Right ventricle myocardium inferior (tissue), 1 donor: ENCODE measurements around the gene B4GALT7. TPM values are rescaled to one million over a fixed set of nuclear protein-coding genes. Genes with fewer than 3 reads are reported as not detected.
A peak's percentile ranks its signal among the peaks of the same experiment; 100 is the strongest.
"Not testable (repeated sequence)": the region's sequence is repeated elsewhere in the genome, so short reads cannot be mapped to it uniquely, and the experiment has no call there.

Source experiments
- ATAC-seq: fragments of 200-7000 bp; cut with Tn5 transposase; one replicate; pipeline ENCODE4 v1.9.1; 2020; ENCODE audit warnings: mild to moderate bottlenecking, moderate library complexity
- DNase-seq: peaks from one replicate; pipeline ENCODE4 v3.0.0; 2021; ENCODE audit errors: missing footprints
- intact Hi-C: fragments of 100-400 bp; cut with DNase I; formaldehyde crosslinking; loops from one replicate; pipeline ENCODE4 v1.11.0; 2022
- total RNA-seq: library from RNA; stranded (reverse); fragmentation: NEBNext Ultra II Directional; extraction: Animal tissue kit (Norgen Biotek cat#: 25700); gene quantifications from one replicate; pipeline ENCODE4 v1.2.1, GENCODE V29; 2021
- donor health status: DM: no; HTN: yes; CAD: no; lungs with severe emphysema.

The B4GALT7 gene
- total RNA-seq, 1 donor from 2014 or later = 13.2 TPM

GRCh38 chr5:177606071-177607051, 6.4 kb downstream of the B4GALT7 start:
- intact Hi-C loops = no loop called here
- DNase-seq = no peak
- ATAC-seq = no peak

DNA sequence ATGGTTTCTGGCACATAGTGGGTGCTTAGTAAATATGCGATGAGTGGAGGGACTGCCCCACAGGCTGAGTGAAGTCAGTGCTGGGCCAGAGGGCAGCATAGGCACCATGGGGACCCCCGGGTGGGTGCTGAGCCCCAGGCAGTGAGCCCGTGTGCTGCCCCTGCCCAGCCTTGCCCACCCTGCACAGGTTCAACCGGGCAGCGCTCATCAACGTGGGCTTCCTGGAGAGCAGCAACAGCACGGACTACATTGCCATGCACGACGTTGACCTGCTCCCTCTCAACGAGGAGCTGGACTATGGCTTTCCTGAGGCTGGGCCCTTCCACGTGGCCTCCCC, 7.2 kb downstream of the B4GALT7 start:
- intact Hi-C loops = no loop called here
- ATAC-seq (no peak), DNase-seq (no peak)

GRCh38 chr5:177607452-177608192, 7.7 kb downstream of the B4GALT7 start:
- intact Hi-C loops = no loop called here
- ATAC-seq (peak; percentile 86), DNase-seq (peak; percentile 78)

DNA sequence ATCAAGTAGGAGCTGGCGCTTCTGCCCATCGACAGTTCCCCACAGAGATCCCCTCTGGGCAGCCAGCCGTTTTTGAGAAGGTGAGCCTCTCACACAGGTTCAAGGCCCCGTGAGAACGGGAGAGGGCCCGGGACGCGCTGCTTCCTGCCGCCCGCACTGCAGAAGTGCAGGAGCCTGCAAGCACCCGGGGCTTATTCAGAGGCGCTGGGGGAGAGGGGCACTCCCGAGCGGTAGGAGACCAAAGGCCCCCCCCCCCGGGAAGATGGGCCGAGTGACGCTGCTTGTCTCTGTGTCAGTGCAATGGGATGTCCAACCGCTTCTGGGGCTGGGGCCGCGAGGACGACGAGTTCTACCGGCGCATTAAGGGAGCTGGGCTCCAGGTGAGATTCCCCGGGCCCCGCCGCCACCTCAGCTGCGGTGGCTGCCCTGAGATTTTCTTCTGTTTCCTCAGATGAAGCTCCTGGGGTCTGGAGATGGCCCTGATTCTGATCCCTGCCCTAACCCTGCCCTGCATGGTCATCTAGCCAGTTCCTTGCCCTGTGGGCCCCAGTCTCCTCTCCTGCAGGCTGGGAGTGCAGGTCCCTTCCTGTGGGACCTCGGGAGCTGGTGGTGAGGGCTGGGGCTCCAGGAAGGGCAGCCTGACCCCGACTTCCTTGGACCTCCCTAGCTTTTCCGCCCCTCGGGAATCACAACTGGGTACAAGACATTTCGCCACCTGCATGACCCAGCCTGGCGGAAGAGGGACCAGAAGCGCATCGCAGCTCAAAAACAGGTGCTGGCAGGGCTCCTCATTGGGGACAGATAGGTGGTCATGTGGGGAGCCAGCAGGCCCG, 8.5 kb downstream of the B4GALT7 start:
- DNase-seq (no peak), ATAC-seq (no peak)
- intact Hi-C loops = no loop called here

- intact Hi-C loops = no loop called here
- DNase-seq = no peak
- no peak for ATAC-seq
Observed at GRCh38 chr5:177609076-177610059, 9.4 kb downstream of the B4GALT7 start.

GRCh38 chr5:177610131-177610769, 10.3 kb downstream of the B4GALT7 start:
- ATAC-seq (no peak), DNase-seq (no peak)
- intact Hi-C loops = no loop called here

DNA sequence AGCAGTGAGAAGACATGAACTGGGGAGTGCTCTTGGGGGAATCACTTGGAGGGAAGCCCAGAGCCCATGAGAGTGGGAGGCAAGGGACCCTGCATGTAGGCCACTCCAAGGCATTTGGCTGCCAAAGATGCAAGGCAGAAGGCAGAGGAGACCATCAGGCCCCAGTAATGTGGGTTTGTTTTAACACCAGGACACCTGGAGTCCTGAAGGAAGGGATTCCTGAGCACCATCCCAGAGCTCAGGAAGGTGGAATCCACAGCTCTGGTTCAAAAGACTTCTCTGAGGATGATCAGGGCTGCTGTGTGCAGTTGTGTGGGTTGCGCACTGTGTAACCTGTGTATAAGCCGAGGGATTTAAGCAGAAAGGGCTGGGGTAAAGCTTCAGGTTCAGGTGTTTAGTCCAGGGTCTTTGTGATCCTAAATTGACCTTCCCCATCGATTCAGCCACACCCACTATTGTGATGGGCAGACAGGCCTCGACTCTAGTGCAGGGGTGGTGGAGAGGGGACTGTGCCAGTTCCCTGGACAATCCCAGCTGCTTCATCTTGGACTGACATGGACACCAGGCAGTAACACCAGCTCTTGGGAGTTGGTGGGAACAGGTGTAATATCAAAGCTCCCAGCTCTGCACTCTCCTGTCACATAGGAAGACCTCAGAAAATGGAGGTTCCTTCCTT, 11.0 kb downstream of the B4GALT7 start:
- intact Hi-C loops = no loop called here
- DNase-seq (no peak), ATAC-seq (no peak)

DNA sequence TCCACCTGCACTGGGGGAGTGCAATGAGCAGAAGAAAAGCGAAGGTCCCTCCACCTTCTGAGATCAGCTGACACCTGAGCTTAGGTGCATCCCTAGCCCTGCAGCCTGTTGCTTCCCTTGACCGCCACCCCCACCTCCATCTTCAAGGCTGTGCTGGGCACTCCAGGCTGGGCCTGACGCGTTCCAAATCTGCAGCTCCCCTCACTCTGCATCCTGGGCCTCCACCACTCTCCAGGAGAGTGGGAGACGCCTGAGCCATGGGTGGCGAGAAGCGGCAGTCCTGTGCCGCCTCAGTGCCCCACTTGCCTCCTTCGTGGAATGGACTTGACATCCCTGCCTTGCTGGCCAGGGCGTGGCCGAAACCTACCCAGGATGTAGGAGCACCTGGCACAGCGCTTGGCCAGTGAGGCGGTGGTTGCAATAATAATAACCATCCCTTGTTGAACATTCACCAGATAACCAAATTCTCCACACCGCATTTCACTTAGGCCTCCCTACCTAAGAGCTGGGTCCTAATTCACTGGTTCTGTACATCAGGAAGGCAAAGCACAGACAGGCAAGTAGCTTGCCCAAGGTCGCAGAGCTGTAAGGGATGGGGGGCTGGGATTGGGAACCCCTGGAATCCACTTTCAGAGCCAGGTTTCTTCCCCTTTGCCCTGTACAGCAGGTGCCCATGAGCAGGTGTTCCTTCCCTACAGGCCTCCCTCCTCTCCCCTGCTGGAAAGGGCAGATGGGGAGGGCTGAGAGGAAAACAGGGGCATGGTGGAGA, 11.7 kb downstream of the B4GALT7 start:
- ATAC-seq (no peak), DNase-seq (no peak)
- intact Hi-C loops = no loop called here

GRCh38 chr5:177612215-177612673, 12.3 kb downstream of the B4GALT7 start:
- intact Hi-C loops = no loop called here
- ATAC-seq (no peak), DNase-seq (no peak)

GRCh38 chr5:177620560-177620959, 20.6 kb downstream of the B4GALT7 start:
- intact Hi-C loops = no loop called here

DNA sequence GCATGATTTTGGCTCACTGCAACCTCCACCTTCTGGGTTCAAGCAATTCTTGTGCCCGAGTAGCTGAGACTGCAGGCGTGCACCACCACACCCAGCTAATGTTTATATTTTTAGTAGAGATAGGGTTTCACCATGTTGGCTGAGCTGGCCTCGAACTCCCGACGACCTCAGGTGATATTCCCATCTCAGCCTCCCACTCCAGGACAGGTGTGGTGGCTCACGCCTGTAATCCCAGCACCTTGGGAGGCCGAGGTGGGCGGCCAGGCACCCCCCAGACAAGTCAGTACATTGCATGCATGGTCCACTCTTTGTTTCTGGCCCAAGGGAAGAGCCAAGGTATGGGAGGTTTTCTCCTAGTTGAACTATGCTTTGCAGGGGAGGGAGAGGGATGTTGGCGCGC, 24.2 kb downstream of the B4GALT7 start:
- ATAC-seq, intact Hi-C loops, DNase-seq: not testable (repeated sequence)

More at GRCh38 chr5:177620560-177620959, 20.6 kb downstream of the B4GALT7 start:
- DNase-seq (no peak), ATAC-seq (no peak)

GRCh38 chr5:177630186-177630585, 30.3 kb downstream of the B4GALT7 start:
- intact Hi-C loops, ATAC-seq, DNase-seq: not testable (repeated sequence)

GRCh38 chr5:177634912-177635311, 35.0 kb downstream of the B4GALT7 start:
- DNase-seq, intact Hi-C loops, ATAC-seq: not testable (repeated sequence)

DNA sequence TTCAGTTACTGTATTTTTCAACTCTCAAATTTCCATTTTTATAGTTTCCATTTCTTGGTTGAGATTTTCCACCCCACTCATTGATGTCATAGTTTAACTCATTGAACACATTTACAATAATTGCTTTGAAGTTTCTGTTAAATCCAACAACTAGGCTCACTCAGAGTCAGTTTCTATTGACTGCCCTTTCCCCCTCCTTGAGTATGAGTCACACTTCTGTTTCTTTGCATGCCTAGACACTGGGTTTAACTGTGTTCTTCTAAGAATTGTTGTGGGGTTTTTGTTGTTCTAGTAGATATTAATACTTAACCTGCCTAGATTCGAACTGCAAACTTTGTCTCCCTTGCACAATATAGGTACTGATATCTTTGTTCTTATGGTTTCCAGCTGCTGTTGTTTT, 45.5 kb downstream of the B4GALT7 start:
- intact Hi-C loops, ATAC-seq, DNase-seq: not testable (repeated sequence)

GRCh38 chr5:177651235-177651634, 51.3 kb downstream of the B4GALT7 start:
- ATAC-seq, DNase-seq, intact Hi-C loops: not testable (repeated sequence)

DNA sequence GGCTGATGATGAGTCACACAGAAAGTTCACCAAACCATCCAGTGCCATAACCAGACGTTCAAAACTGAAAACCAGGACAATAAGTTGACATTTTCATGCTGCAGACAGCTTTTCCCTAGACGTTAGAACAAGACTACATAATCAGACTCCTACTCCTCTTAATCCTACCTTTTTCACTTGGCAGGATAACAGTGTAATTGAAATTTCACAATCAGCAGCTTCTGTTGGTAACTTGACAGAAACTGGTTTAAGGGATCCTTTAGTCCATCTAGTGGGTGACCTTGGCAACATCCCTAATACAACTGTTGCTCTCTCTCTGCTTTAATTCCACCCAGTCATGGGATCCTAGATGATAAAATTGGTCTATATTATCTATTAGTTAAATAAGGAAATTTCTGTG, 57.9 kb downstream of the B4GALT7 start:
- DNase-seq, intact Hi-C loops, ATAC-seq: not testable (repeated sequence)
